GM19455 (cell line): ENCODE measurements around the gene HNRNPR.
"Not testable (repeated sequence)": the region's sequence is repeated elsewhere in the genome, so short reads cannot be mapped to it uniquely, and the experiment has no call there.

Experiments
- ATAC-seq: cut with Tn5 transposase; IDR thresholded peaks from one replicate; pipeline ENCODE4 v1.9.1; 2021; ENCODE audit not compliant: unreplicated experiment

Gene HNRNPR

GRCh38 chr1:23257371-23257770 is 86.7 kb downstream of the HNRNPR start:
- ATAC-seq, result not testable (repeated sequence)
